Endothelial cell of hepatic sinusoid (primary cell): Measurements from ENCODE around the gene ADAMTS12.

Experiments
- in situ Hi-C: cut with HindIII; loops from 2 replicates; pipeline ENCODE4 v1.10.0; 2017; ENCODE audit warnings: low sequenced_read_pairs

ADAMTS12 gene

GRCh38 chr5:33812746-33813145 is 79.0 kb downstream of the ADAMTS12 start:
- in situ Hi-C loops = no loop called here

GRCh38 chr5:33810491-33811120 is 81.2 kb downstream of the ADAMTS12 start:
- in situ Hi-C loops = no loop called here

- in situ Hi-C loops = no loop called here
Measured at GRCh38 chr5:33809936-33810335, 81.9 kb downstream of the ADAMTS12 start.

DNA sequence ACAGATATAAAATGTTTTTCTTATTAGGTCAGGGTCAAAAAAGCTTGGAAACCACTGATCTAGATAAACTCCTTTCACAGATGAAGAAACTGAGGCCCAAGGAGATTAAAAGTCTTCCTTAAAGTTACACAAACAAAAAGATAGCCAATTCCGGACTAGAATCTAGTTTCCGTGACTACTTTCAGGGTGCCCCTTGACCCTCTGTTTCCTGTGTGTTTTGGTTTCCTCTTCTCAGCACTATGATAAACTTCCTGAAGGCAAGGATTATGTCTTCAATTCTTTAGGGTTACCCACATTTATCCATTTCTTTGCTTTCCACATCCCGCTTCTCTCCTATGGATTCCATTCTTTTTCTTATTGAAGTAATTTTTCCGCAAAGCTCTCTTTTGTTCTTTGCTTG is 83.1 kb downstream of the ADAMTS12 start:
- in situ Hi-C loops = no loop called here

GRCh38 chr5:33807771-33808170 is 84.0 kb downstream of the ADAMTS12 start:
- in situ Hi-C loops = no loop called here

GRCh38 chr5:33806738-33807442 is 84.9 kb downstream of the ADAMTS12 start:
- in situ Hi-C loops = no loop called here

GRCh38 chr5:33801292-33801691 is 90.5 kb downstream of the ADAMTS12 start:
- in situ Hi-C loops = no loop called here

DNA sequence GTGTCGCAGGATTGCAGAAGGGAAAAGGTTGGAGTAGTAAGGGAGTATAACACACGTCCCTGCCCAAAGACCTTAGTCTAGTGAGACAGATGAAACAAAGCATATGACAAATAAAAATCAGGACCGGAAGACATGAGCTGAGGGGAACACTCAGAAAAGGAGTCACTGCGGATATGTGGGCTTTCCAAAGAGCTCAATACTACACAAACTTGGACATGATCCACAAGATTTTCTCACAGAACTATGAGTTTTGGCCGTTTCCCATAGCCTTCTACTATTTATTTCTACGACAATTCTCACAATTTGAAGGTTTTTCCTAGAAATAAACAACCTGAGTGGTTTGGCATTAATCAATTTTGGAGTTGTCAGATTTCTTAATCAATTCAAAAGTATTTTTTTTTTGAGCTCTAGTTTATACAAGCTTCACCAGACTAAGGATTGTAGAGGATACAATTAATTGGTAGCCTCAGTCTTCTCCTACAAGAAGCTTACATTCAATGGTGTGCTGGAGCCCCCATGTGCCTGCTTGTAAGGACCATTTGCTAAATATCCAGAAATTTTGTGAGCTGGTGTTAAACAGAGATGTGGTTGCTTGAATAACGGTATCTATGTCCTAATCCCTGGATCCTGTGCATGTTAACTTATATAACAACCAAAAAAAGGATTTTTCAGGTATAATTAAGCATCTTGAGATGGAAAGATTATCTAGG is 91.4 kb downstream of the ADAMTS12 start:
- in situ Hi-C loops = no loop called here

DNA sequence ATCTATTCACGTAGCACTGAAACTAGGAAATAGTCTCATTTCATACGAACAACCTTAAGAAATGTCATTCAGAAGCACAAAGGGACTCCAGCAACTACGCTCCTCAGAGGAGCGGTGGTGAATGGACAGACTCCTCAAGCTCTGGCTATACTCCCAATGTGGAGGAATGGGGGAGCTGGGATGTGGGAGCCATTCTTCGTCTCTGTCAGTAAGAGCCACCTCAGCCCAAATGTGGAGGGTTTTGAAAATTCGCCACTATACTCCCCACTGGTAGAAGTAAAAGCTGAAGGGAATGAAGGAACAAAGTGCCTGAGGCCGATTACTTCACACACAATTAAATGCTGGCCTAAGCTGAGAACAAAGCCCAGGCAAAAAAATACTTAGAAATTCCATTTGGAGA is 96.3 kb downstream of the ADAMTS12 start:
- in situ Hi-C loops = no loop called here

- in situ Hi-C loops = no loop called here
Measured at GRCh38 chr5:33794550-33795181, 97.1 kb downstream of the ADAMTS12 start.

GRCh38 chr5:33793836-33794549 is 97.8 kb downstream of the ADAMTS12 start:
- in situ Hi-C loops = no loop called here

DNA sequence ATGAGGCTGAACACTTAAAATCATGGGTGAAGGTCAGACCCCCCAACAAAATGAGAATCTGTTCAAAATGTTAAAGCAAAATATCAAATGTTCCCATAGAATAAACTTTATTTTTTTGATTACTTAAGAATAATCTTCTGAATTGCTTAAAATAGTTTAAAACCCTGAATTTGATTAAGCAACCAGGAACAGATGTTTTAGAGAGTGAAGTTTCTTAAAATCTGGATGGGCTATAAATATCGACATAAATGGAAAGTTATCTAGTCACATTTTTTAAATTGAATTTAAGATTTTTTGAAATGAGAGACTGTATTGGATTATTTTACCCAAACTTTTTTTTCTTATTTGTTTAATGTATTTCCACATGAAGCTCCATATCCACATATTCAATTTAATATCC is 98.5 kb downstream of the ADAMTS12 start:
- in situ Hi-C loops = no loop called here

DNA sequence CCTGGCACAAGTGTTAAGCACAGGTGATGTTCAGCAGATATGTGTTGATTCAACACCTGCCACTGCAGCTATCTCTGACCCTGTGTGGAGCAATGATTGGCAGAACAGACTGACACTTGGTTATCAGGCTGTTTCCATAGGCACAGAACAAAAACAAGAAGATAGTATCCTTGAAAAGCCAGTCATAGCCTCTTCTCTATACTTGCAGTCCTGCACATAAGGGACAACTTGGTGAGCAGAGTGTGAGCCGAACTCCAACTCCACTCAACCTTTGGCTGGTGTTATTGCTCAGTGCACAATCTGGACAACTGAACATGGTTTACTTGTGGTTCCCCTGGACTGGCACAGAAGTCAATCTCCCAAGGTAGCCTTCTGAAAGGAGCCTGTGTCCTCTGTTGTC is 99.2 kb downstream of the ADAMTS12 start:
- in situ Hi-C loops = no loop called here

GRCh38 chr5:33789567-33789957 is 102.2 kb downstream of the ADAMTS12 start:
- in situ Hi-C loops = no loop called here

GRCh38 chr5:33788922-33789566 is 102.7 kb downstream of the ADAMTS12 start:
- in situ Hi-C loops = no loop called here

DNA sequence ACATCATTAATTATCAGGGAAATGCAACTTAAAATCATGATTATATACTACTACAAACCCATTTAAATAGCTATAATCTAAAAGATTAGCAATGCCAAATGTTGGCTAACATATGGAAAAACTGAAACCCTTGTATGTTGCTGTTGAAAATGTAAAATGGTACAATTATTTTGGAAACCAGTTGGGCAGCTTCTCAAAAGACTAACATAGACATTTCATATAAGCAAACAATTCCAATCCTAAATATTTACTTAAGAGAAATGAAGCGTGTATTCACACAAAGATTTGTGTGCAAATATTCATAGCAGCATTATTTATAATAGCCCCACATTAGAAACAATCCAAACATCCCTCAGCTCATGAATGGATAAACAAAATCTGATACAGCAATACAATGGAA is 106.2 kb downstream of the ADAMTS12 start:
- in situ Hi-C loops = no loop called here

DNA sequence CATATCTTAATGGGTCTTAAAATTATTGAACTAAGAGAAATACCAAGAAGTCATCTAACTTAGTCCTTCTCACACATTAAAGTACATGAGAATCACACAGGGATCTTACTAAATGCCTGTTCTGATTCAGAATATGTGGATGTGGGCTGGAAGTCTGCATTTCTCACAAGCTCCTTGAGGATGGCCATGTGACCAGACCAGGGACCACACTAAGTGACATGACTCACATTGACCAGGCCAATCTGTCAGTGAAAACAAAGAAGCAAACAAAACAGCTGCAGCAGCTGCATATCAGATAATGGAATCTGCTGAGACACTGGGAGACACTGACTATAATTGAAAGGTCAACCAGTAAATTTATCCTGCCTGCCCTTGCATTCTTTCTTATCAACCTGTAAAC is 110.5 kb downstream of the ADAMTS12 start:
- in situ Hi-C loops = no loop called here

GRCh38 chr5:33776151-33776660 is 115.6 kb downstream of the ADAMTS12 start:
- in situ Hi-C loops = no loop called here

DNA sequence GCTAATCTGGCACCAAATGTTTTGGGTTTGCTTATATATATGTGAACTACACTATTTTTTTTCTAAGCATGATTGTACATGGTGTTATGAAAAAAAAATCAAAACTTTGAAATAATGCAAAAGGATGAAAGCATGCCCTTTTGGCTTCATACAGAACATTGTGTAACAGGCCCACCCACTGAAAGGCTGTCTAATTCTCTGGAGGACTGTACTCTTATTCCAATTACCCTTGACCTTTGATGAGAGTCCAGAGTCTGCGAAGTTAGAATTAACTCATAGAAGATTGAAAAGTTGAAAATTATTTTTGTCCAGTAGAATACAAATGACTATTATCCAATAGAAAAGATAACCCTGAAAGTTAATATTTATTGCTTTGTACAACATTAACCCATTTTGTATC is 117.4 kb downstream of the ADAMTS12 start:
- in situ Hi-C loops = no loop called here

- in situ Hi-C loops = no loop called here
Measured at GRCh38 chr5:33772380-33772897, 119.4 kb downstream of the ADAMTS12 start.
